HL-60/S4 (cell line): ENCODE data around the gene TBX20.
"Not testable (repeated sequence)": the region's sequence is repeated elsewhere in the genome, so short reads cannot be mapped to it uniquely, and the experiment has no call there.

Experiments used
- in situ Hi-C: fragments of 300-500 bp; cut with MboI; formaldehyde crosslinking; loops from 2 replicates; pipeline ENCODE4 v1.14.3; 2022; ENCODE audit warnings: low sequenced_read_pairs

The TBX20 gene

DNA sequence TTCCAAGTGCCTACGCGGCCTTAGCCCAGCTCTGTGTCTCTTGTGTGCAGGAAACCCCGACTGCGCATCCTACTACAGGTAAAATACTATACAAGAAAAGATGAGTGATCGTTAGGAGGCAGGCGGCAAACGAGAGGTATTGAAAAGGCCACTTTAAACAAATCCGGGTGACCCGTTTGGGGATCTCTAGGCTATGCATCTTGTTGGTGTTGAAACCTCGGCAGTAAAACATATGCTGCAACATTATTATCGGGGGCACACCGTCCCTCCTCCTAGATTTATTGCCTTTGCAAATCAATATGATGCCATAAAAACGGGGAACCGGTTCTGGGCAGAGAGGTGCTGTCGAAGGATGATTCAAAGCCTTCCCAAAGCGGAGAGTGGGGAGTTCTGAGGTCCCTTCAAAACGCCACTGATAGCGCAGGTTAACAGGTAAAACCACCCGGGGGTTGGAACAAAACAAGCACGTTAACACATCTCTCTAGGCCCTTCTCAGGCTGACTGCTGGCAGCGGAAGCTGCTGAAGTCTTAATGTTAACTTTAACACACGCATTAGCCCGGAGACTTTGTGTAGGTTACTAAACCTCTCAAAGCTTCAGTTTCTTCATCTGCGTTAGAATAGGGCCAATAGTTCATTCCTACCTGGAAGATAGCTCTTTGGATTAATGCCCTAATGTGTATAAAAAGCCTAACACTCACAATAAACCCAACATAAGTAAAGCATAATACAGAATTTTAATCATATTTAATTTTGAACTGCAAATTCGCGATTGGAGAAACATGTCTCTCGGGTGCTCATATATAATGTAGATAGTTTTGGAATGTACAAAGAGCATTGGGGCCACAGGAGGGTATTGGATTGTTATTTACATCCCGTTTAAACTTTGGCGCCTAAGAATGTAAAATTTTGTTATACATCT is 2.6 kb upstream of the TBX20 start:
- in situ Hi-C loops = no loop called here

DNA sequence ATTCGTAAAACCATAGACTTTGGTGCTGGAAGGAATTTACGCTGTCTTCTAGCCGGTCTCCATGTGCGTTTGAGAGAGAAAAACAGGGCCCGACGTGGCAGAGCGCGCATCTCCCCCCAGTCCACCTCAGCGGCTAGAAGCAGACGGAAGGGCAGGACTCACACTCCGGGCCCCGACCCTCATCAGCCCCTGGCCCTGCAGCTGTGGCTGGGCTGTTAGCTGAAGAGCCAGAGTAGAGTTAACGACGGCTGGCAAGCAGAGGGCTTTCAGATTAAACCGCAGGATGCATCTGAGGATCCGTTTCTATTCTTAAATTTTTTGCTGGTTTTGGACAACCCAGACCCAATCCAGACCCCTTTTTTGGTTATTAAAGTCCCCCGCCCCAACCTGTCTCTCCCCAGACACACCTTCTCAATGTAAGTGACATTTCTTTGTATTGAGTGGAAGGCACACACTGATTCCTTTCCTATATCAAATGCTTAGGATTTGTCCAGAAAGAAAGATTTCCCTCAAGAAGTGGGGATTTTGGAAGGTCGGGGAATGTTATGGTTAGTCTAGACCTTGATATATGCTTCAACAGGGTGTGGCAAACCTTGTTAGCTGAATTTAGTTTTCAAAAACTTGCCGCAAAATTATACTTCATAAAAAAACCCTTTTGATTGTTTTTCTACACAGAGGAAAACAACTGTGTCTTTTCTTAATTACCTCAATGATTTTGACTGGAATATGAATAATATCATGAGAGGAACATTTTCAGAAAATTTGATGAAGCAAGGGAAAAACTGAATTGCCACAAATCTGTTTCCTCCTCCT is 1.7 kb upstream of the TBX20 start:
- in situ Hi-C loops = no loop called here

DNA sequence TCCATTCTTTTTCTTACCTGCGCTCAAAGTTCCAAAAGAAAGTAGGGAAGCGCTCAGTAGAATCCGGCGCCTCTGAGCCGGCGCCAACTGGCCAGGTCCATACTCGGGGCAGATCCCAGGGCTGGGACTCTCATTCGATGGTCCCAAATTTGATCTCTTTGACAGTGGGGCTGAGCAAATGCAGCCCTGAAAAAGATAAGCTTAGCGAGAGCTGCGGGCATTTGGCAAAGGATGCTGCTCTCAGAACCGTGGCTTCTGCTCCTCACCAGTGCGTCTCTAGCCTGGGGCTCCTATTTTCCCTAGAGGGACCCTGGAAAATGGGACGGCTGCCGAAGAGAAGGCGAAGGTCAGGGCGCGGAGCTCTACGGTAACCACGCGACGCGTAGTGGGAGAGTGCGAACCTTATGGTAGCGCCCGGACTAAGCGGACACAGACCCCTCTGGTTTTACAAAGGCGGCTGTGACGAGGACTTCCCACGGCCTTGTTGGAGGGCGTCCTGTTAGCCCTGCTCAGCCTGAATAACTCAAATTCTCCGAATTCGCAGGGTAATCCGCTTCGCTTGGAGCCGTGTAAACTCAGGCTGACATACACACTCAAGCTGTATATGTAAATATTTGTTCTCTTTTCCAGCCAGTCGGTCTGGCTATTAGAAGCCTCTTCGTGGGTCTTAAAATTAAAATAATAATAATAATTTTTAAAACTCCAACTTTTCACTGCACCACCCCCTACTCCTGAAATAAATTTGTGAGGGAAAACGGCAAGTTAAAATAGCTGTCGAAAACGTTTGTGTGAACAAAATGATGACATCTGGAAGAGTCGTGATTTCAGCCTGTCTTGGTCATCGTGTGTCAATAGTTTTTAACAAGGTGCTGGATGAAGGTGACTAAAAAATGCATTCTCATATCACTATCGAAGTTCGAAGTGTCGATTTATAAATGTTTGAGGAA is 869 bp upstream of the TBX20 start:
- in situ Hi-C loops = no loop called here

DNA sequence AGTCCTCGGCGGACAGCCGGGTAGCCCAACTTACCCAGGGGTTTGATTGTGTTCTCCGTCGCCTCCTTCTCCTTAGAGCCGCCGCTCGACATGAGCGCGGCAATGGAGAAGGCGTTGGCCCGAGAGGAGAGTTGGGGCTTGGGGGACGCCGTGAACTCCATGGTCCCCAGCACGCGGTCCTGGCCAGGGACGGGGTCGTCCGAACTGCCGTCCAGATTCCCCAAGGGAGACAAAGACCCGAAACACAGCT is 515 bp downstream of the TBX20 start:
- in situ Hi-C loops = no loop called here

DNA sequence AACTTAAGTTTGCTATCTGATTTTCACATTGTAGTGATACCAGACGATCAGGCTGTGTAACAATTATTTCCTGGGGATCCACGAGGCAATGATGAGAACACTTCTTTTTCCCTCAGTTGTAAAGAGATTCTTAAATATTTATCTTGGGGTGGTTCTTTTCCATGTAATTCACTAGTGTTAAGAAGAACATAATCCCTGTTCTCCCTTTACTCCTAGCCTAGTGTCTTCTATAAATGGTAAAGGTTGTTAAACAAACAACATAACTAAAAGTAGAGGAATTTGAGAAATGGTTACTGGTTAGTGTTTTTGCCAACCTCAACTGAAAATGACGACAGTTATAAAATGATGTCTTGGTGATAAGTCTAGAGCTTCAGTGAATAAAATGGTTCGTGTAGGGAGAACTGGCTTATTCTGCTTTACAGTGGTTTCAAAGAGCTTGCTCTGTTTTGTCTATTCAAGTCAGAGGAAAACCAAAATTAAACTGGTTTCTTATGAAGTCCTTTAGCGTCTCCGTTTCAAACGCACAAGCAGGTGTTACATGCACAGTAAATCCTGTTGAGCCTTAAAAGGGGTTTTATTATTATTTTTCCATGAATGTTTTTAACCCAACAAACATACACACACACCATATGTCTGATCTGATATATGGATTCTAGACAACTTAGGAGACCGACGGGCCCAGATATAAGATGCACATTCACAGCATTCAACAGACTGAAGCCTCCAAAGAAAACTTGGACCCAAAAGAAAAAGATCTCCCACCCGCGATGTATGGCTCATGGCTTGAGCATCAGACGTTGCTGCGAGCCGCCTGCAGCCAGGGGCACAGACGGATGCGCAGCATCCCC is 1.1 kb downstream of the TBX20 start:
- in situ Hi-C loops = no loop called here

DNA sequence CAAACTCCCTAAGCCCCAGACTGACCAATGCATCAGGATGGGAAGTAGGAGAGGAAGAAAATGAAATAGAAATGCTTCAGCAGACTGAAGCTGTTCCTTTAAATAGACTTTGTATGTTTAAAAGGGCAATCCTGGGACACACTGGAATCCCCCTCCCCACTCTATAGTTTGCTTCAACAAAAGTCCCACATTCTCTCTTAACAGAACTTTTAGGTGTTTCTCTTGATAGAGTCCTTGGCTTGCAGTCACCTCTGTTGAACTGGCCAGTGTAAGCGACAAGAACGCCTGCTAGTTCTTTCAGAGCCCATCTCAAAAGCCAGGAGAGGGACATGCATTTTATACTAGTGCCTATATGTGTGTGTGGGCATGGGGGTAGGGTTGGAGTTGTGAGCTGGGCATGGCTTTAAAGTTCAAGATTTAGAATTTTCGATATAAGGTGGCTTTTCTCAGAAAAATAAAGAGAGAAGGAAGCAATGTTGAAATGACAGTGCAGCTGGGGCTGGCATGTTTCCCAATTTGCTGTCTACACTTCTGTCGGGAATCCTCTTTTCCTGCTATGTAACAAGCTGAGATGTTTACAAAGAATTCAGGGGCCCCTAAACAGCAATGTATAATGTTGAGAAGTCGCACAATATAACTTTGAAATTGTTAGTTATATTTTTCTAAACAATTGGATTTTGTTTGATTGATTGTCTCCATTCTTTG is 2.1 kb downstream of the TBX20 start:
- in situ Hi-C loops = no loop called here

DNA sequence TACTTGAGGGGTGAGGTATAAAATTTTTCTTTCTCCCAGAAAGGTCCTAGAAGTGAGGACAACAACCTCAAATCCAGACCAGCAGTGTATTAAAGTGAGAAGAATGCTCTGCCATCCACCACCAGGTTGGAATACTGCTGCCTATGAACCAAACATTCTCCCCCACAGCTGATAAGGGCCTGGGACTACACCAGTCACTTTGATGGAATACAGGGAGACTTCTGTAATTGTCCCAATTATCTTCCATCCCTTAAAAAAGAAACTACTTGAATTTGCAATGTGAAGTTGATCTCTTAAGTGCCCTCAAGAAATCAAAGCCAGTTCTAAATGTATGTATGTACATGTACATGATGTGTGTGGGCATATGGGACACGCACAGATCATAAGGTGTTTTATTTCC is 3.0 kb downstream of the TBX20 start:
- in situ Hi-C loops = no loop called here

DNA sequence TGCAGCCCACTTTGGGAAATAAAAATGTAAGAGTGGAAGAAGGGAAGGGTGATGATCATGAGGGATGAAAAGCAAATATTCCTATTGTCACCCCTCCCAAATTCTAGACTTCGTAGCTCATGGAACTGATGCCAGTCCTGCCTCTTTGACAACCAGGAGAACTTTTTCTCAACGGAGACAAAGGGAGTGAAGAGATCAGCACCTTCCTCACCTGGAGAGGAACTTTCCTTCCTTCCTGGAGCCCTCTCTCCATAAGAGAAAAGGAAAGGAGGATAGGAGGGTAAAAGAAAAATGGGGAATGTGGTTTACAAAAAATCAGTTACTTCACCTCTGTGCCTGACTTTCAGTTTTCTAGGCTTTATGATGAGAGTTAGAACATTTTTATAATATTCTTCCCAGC is 3.4 kb downstream of the TBX20 start:
- in situ Hi-C loops = no loop called here

DNA sequence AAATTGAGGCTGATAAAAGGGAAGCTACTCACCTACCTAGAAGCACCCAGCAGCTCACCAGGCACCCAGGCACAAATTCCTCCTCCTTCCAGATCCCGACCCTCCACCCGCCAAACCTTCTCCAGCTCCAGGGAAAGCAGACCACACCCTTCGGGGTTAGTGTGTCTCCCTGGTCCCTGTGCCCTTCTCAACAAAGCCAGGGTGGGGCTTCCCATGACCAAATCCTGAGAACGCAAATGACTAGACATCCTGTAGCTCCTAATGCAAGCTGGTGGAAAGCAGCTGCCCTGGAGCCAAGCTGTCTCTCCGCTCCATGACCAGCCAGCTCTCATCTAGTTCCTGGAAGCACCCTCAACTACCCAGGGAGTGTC is 4.4 kb downstream of the TBX20 start:
- in situ Hi-C loops = no loop called here

DNA sequence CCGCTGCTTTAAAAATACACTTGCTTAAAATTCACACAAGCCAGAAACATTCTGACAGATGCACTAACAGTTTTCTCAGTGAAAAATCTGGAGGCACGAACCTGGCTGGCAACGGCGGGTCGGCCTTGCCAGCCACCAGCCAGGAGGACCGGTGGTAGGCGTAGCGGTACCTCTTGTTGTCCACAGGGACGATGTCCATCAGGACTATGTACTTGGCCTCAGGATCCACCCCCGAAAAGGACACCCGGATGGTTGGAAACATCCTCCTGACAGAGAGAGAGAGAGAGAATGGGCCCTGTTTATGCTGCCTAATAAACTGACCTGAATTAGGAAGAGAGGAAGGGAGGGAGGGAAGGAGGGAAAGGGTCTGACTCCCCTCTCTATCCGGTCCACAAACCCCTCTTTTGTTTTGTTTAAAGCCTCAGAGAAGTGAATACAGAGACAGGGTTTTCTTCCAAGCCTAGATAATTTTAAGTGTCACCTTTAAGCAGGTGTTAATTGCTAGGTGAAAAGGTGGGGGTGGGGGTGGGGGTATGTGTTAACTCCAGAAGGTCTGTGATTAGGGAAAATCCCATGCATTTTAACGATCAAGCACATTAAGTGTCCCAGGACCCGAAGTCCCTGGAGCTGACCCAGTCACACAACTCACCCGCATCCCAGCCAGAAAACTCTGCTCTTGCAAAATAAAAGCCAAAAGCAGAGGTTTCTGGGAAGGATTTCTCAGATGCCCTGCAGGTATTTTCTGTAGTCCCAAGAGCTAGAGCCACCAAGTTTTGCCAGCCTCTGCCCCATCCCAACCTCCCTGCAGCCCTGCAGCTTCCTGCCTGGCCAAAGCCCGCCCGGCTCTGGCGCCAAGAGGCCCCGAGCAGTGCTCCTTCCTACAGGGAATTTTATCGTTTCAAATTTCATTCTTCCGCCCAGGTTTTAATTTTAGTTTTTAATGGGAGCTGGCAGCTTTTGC is 5.0 kb downstream of the TBX20 start:
- in situ Hi-C loops = no loop called here

DNA sequence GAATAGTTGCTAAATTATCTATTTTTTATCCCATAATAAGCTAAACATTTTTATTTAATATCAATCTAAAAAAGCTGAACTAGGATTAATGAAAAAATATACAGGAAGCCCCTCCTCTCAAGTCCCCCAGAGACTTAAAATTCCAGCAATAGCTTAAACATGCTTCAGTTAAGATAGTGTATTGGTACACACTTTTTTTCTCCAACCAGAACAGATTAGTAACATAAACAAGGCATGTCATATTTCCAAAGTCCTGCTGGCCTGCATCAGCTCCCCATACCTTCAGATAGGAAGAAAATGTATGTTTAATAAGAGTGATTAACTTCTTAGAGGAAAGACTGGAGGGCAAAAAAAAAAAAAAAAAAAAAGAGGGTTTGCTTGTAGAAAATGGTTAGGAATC is 7.1 kb downstream of the TBX20 start:
- in situ Hi-C loops = no loop called here

DNA sequence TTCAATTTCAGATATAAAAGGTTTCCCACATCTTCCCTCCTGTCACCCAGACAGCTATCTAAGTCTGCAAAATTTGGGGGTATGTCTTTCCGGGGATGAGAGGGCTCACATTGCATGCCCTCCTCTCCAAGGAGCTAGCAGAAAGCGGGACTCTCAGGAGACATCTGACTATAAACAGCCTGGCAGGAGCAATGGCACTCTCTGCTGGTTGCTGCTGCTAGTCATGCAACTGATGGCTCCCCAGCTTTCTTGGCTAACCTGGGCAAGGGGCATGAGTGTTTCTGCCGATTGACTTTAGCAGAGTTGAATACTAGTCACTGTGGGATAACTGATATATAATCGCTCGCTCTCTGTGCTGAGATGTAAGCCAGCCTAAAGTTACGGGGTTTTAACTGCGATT is 12.0 kb downstream of the TBX20 start:
- in situ Hi-C loops = no loop called here

DNA sequence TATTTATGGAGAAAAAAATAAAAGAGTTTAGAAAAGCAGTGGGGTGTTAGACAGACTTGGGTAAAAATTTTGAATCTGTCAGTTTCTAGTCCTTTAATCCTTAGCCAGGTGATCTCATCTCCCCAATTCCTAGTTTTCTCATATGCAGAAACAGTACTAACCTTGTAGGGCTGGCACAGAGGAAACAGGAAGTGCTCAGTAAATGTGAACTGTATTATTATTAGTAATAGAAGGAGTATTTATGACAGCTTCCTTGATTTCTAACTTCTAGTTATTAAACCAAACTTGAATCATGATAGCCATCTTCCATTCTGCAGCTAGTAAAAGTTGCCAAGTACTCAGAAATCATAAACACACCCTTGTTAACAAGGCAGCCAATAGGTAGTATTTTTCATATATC is 12.5 kb downstream of the TBX20 start:
- in situ Hi-C loops = no loop called here

DNA sequence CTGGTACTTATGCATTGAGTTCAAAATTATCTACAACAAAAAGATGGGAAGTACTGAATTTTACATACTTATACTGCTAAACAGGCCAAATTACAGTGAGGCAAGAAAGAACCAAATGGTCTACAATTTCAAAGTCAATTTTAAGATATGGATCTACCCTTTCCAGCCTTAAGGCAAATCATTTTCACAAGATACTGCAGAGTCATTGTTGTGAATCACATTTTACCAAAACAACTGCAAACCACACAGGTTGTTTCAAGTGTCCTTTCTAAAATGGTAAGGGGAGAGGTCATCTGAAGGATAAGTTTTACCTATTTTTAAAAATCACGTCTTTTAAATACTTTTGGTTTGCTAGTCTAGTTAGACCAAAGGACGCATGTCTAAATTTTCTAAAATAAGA is 12.9 kb downstream of the TBX20 start:
- in situ Hi-C loops = not testable (repeated sequence)

DNA sequence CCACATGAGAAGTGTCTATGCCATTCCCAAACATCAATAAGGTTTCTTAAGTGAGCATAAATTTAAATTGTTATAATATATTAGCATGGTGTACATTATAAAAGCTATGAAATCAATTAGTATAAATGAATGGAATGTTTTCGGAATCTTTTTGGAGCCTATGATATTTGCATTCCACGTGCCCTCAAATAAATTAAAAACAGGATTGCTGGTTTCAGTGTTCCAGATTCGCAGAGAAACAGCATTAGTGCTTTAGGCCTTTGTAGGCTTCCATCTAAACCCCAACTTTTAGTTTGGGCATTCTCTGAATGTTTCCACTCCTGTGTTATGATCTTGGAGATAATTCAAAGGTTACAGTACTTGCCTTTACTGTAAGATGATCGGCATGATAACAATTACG is 15.4 kb downstream of the TBX20 start:
- in situ Hi-C loops = not testable (repeated sequence)

DNA sequence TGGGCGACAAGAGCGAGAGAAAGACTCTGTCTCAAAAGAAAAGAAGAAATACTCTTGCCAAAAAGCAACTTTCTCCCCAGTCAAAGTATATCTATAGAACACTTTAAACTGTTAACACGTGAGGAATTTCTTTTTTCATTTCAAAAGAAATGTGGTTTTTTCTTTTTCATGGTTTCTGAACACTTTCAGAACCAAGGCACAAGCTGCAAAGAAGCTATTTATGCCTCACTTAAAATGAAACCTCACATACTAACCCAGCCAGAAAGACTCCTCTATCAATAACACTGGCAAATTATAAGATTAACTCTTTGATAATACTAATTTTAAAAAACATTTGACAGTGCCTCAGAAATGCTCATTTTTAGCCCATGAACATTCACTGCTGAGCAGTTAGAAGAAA is 20.9 kb downstream of the TBX20 start:
- in situ Hi-C loops = no loop called here

DNA sequence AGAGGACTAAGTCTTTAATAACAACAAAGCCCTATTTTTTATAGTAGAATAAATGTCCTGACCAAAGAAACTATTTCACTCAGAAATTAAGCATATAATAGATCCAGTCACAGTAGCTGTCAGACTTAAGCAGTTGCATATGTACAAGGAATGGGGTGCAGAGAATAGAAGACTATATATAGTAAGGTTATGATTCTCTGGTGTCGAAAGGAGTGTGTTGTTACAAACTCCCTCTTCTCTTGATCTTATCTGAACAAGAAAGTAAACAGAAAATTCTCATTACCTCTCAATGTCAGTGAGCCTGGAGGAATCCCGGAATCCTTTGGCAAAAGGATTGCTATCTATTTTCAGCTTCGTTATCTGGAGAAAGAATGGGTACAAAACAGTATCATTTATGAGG is 22.7 kb downstream of the TBX20 start:
- in situ Hi-C loops = not testable (repeated sequence)

DNA sequence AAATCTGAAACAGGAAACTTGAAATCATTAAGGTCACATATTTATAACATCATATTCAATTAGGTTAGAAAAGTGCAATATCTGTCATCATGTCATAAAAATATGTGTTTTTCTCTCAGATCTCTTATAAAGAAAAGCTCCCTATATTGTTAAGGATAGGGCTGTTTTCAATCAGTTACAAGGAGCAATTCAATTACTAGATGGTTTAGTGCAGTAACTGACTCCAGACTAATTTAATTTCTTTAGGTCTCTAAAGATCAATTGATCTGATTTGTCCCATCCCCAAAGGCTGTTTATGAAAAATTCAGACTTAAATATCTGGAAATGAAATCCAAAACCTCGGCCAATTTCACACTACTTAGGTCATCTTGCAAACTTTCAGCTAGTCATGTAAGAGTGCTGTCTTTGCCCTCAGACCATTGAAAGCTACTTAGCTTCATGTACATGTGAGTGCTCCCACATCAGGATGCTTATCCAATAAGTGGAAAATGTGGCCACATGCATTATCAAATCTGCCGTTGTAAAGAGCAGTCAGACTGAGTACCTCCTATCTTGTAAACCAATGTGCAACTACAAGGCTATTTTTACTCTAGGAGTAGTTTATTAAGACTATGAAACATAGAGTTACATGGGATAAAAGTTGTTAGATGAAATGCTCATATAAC is 24.7 kb downstream of the TBX20 start:
- in situ Hi-C loops = not testable (repeated sequence)
